C4-2B (cell line): ENCODE data around the gene KCNE1.

Experiments
- H3K27ac ChIP-seq: fragments of 450-650 bp; 2 replicates; pipeline ENCODE4 v1.5.1; 2017
- ZFX ChIP-seq: fragments of 450-650 bp; IDR thresholded peaks from 2 replicates; pipeline ENCODE4 v1.6.1; 2017
- TF ChIP-seq, protein P1 (sequence below): fragments of 450-650 bp; conservative IDR thresholded peaks from 2 replicates; pipeline ENCODE4 v1.5.1; 2017; ENCODE audit warnings: mild to moderate bottlenecking

The KCNE1 gene

DNA sequence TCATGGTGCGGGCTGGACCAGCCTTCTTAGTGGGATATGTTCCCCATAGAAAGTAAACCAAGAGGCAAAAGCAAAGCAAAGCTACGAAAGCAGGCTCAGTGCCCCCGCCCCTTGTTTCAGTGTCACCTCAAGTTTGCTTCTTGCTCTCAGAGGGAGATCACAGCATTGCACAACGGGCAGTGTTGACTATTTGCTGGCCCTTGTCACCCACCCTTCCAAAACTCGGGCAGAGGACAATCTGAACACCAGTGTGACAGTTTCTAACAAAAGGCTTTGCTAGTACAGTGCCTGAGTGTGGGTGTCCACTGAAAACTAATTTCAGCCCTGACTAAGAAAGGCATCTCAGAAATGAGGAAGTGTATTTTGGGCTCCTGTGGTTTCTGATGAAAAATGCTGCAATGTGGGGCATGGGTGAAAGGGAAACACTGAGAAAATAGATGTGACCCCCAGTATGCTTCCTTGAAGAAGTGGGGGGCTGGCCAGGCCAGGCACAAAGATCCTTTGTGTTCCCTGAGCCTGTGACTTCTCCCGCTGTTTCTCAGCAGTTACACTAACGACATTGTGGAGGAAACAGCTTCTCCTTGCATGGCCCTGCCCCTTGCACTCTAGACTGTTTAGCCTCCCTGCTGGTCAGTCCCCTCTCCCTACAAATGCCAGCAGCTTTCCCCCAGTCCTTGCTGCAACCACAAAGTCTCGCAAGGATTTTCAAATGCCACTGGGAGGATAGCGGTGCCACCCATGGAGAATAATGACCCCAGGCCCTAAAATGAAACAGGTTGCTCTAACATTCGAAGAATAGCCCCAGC is 33.3 kb upstream of the KCNE1 start:
- TF ChIP-seq, protein P1, sequence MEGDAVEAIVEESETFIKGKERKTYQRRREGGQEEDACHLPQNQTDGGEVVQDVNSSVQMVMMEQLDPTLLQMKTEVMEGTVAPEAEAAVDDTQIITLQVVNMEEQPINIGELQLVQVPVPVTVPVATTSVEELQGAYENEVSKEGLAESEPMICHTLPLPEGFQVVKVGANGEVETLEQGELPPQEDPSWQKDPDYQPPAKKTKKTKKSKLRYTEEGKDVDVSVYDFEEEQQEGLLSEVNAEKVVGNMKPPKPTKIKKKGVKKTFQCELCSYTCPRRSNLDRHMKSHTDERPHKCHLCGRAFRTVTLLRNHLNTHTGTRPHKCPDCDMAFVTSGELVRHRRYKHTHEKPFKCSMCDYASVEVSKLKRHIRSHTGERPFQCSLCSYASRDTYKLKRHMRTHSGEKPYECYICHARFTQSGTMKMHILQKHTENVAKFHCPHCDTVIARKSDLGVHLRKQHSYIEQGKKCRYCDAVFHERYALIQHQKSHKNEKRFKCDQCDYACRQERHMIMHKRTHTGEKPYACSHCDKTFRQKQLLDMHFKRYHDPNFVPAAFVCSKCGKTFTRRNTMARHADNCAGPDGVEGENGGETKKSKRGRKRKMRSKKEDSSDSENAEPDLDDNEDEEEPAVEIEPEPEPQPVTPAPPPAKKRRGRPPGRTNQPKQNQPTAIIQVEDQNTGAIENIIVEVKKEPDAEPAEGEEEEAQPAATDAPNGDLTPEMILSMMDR, result no peak
- no peak for TF ChIP-seq ZFX
- no peak overlapping the region for H3K27ac ChIP-seq

DNA sequence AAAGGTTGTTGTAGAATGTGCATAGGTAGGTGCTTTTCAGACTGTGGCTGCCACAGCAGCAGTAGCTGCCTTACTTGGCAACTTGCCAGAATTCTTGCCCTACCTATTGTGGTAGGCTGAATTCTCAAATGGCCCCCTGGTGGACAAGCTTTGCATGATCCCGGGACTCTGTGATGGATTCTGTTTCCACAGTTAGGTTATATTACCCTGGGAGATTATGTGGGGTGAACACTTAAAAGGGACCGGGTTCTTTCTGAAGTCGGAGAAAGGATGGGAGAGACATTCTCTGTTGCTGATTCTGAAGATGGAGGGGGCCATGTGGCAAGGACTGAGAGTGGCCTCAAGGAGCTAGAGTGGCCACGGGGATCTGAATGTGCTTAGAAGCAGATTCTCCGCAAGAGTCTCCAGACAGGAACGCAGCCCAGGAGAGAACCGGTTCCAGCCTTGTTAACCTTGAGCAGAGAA is 32.1 kb upstream of the KCNE1 start:
- H3K27ac ChIP-seq, result no peak overlapping the region
- no peak for TF ChIP-seq ZFX
- TF ChIP-seq, protein P1, result peak; percentile 78

DNA sequence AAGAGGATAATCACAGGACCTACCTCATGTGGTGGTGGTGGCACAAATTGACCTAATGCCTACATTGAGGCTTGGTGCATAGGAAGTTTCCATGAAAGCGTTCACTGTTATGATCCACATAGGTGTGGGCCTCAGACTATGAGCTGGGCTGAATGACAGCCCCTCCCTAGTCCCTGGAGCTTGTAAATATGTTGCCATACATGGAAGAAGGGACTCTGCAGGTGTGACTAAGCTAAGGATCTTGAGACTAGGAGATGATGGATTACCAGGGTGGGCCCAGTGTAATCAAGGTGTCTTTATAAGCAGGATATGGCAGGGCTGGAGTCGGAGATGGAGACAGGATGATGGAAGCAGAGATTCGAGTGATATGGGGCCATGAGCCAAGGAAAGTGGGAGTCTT is 31.0 kb upstream of the KCNE1 start:
- TF ChIP-seq, protein P1, result no peak
- TF ChIP-seq ZFX, result no peak
- no peak overlapping the region for H3K27ac ChIP-seq

DNA sequence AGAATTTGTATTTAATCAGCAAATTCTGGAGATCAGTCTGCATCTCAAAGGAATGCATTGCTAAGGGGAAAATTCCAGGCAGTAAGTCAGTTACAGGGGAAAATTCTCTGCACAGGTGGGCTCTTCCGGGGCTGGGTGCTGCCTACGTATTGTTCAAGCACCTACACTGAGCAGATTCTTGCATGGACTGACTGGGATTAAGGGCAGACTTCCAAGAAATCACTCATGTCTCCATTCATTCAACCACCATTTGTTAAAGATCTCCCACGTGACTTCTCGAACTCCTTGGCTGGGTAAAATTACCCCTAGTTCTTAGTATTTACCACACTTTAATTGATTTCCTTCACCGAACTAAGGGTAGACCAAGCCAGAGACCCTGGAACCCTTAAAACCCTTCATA is 28.2 kb upstream of the KCNE1 start:
- H3K27ac ChIP-seq, result no peak overlapping the region
- TF ChIP-seq, protein P1, result no peak
- no peak for TF ChIP-seq ZFX

DNA sequence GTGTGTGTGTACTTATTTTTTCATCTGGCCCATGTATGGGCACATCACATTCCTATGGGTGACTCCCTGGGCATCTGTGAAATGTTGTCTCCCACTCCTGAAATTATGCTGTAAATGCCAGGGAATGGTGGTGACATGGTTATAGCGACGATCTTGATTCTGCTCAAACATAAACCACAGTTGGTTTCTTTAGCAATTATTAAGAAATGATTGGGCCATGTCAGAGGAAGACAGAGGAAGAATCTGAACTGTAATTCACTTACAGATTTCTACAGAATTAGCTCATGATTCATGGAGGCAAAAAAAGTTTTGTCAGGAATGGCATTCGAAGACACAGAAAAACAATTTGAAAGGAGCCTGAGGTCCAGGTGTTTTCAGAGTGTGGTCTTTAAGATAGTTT is 25.8 kb upstream of the KCNE1 start:
- TF ChIP-seq, protein P1, result no peak
- TF ChIP-seq ZFX, result no peak
- no peak overlapping the region for H3K27ac ChIP-seq

DNA sequence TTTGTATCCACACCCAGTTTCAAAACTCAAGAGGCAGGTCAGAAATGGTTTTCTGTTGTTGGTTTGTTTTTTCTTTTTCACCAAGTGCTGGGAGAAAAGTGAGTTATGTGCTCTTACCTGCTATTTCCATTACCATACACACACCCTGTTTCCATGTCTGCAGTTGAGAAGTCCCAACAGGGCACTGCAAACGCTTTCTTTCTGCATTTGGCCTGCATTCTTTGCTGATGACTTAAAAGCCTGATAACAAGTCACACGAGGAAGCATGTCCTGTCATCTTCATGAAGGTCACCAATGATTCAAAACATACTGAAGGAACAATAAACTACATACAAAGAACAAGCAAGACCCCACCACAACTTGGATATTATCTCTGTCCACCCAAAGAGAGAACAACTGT is 24.8 kb upstream of the KCNE1 start:
- no peak for TF ChIP-seq ZFX
- TF ChIP-seq, protein P1, result no peak
- no peak overlapping the region for H3K27ac ChIP-seq

DNA sequence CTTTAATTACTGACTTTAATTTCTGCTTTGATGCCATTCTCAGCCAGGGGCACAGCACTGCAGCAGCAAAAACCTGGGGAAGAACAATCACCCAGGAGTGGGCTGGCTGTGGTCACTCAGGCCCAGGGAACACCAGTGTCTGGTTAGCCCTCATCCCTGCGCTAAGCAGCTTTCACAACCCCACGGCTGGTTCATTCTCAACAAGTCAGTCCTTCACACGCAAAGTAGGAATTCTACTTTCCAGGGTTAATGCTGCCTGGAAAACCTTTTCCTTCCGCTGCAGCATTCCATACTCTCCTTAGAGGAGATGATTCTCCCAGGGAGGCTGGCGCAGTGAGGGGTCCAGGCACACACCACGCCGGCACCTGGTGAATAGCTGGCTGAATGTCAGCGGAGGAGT is 24.3 kb upstream of the KCNE1 start:
- TF ChIP-seq, protein P1, result no peak
- no peak for TF ChIP-seq ZFX
- H3K27ac ChIP-seq, result no peak overlapping the region
